ENCODE measurements around the gene ADK. TPM values are rescaled to one million over a fixed set of nuclear protein-coding genes. Genes with fewer than 3 reads are reported as not detected.

Gene ADK
- total RNA-seq, 1 experiment from 2014 or later, result 159 TPM

GRCh38 chr10:74486659-74487058 lies 335.6 kb downstream of the ADK start:
- H3K79me2 ChIP-seq (ENCODE audit: low read depth), result no peaks in the 10 kb centered on the region
- H3K4me3 ChIP-seq, result no peak overlapping the region
- POLR2A ChIA-PET (ENCODE audit: unreplicated experiment), result no interaction called here
- H3K9me3 ChIP-seq (ENCODE audit: insufficient read depth, low read depth), result no peaks in the 10 kb centered on the region
- intact Hi-C loops (cut with micrococcal nuclease; ENCODE audit: unreplicated experiment), result no loop called here
- H3K27me3 ChIP-seq (ENCODE audit: insufficient read depth, low read depth), result no peaks in the 10 kb centered on the region
- BruUV-seq (replicated peaks), result no TSS peak
- no peaks in the 10 kb centered on the region for H3K4me1 ChIP-seq (replicated peaks; ENCODE audit: insufficient read depth)
- H3K9me2 ChIP-seq (ENCODE audit: insufficient read depth), result no peaks in the 10 kb centered on the region
- no peak for DNase-seq
- H3K36me3 ChIP-seq (ENCODE audit: low read depth), result no peaks in the 10 kb centered on the region
- no peak overlapping the region for H2AFZ ChIP-seq
- H4K20me1 ChIP-seq (ENCODE audit: insufficient read depth), result no peaks in the 10 kb centered on the region
- H3F3A ChIP-seq (ENCODE audit: insufficient read depth, low read depth), result no peaks in the 10 kb centered on the region; the same call in 1 of the 2 replicates
- no peak overlapping the region for H3K4me2 ChIP-seq
- H3K27ac ChIP-seq, result no peak overlapping the region
- TF ChIP-seq CTCF (conservative IDR thresholded peaks at IDR 0.05), result no peak
- TF ChIP-seq EZH2 (IDR thresholded peaks at IDR 0.05; ENCODE audit: low read depth), result no peak
- CTCF ChIA-PET, result no interaction called here

GRCh38 chr10:74488907-74489306 lies 337.9 kb downstream of the ADK start:
- Histone ChIP-seq H3K79me2 (ENCODE audit: low read depth) (no peaks in the 10 kb centered on the region), H4K20me1 (ENCODE audit: insufficient read depth) (no peaks in the 10 kb centered on the region), H3K4me2 (no peak overlapping the region), H3K9me3 (ENCODE audit: insufficient read depth, low read depth) (no peaks in the 10 kb centered on the region), H3K36me3 (ENCODE audit: low read depth) (no peaks in the 10 kb centered on the region), H3K27me3 (ENCODE audit: insufficient read depth, low read depth) (no peaks in the 10 kb centered on the region), H3K4me1 (replicated peaks; ENCODE audit: insufficient read depth) (no peaks in the 10 kb centered on the region), H3K4me3 (no peak overlapping the region), H2AFZ (no peak overlapping the region), H3K9me2 (ENCODE audit: insufficient read depth) (no peaks in the 10 kb centered on the region), H3K27ac (no peak overlapping the region), H3F3A (ENCODE audit: insufficient read depth, low read depth) (no peaks in the 10 kb centered on the region; the same call in 1 of the 2 replicates)
- no peak for DNase-seq
- BruUV-seq (replicated peaks), result no TSS peak
- POLR2A ChIA-PET (ENCODE audit: unreplicated experiment), result no interaction called here
- intact Hi-C loops (cut with micrococcal nuclease; ENCODE audit: unreplicated experiment), result no loop called here
- TF ChIP-seq EZH2 (IDR thresholded peaks at IDR 0.05; ENCODE audit: low read depth) (no peak), CTCF (conservative IDR thresholded peaks at IDR 0.05) (no peak)
- CTCF ChIA-PET, result no interaction called here

GRCh38 chr10:74490551-74490950 lies 339.5 kb downstream of the ADK start:
- Histone ChIP-seq H3K27ac (no peak overlapping the region), H3K4me3 (no peak overlapping the region), H2AFZ (no peak overlapping the region), H3F3A (ENCODE audit: insufficient read depth, low read depth) (no peaks in the 10 kb centered on the region; the same call in 1 of the 2 replicates), H3K9me2 (ENCODE audit: insufficient read depth) (no peaks in the 10 kb centered on the region), H3K9me3 (ENCODE audit: insufficient read depth, low read depth) (no peaks in the 10 kb centered on the region), H3K79me2 (ENCODE audit: low read depth) (no peaks in the 10 kb centered on the region; the same call in 1 of the 2 replicates), H4K20me1 (ENCODE audit: insufficient read depth) (no peaks in the 10 kb centered on the region), H3K27me3 (ENCODE audit: insufficient read depth, low read depth) (no peaks in the 10 kb centered on the region), H3K4me1 (replicated peaks; ENCODE audit: insufficient read depth) (0 out of 2 replicates have a peak, but pooled peaks cover 5% of the 10 kb centered on the region), H3K36me3 (ENCODE audit: low read depth) (no peaks in the 10 kb centered on the region), H3K4me2 (no peak overlapping the region)
- DNase-seq, result no peak
- ChIA-PET POLR2A (ENCODE audit: unreplicated experiment) (no interaction called here), CTCF (no interaction called here)
- TF ChIP-seq EZH2 (IDR thresholded peaks at IDR 0.05; ENCODE audit: low read depth) (no peak), CTCF (conservative IDR thresholded peaks at IDR 0.05) (no peak)
- no TSS peak for BruUV-seq (replicated peaks)
- intact Hi-C loops (cut with micrococcal nuclease; ENCODE audit: unreplicated experiment), result no loop called here
